Measurements from ENCODE around the gene SCAF11.
"Not testable (repeated sequence)": the region's sequence is repeated elsewhere in the genome, so short reads cannot be mapped to it uniquely, and the experiment has no call there.

The SCAF11 gene
- total RNA-seq, result 171 to 431 (median 294) reads per million in 9 experiments

GRCh38 chr12:45990468-45991283 lies at the start of gene SCAF11:
Gene SCAF11, minus strand, starts transcription at chr12:45990574. Its CDS starts 26,407 bp downstream, at chr12:45964167.
- Mint-ChIP-seq H3K27ac (peak within 1 kb of the TSS; percentile 98 to 99), H3K36me3 (ENCODE audit: insufficient read depth) (peaks cover 44% of the 10 kb centered on the region), H3K27me3 (no peaks in the 10 kb centered on the region), H3K4me1 (ENCODE audit: low read depth in 2 of 2) (peaks cover 36 to 44% of the 10 kb centered on the region in 2 donors), H3K4me3 (peak within 1 kb of the TSS; percentile 86 to 96), H3K9me3 (no peaks in the 10 kb centered on the region)
- ATAC-seq (replicated peaks) (peak; percentile 73), DNase-seq (peak; percentile 100)

GRCh38 chr12:46037066-46037465 lies 46.7 kb upstream of the SCAF11 start:
- not testable (repeated sequence) for DNase-seq; H3K36me3 Mint-ChIP-seq (ENCODE audit: insufficient read depth); H3K4me1 Mint-ChIP-seq (ENCODE audit: low read depth in 2 of 2); H3K4me3 Mint-ChIP-seq; ATAC-seq (replicated peaks); H3K27ac Mint-ChIP-seq; H3K9me3 Mint-ChIP-seq
- H3K27me3 Mint-ChIP-seq, result peaks cover 24 to 35% of the 10 kb centered on the region in 2 donors

- Mint-ChIP-seq H3K9me3 (peaks cover 6 to 41% of the 10 kb centered on the region in 2 donors), H3K27me3 (peaks cover 13 to 35% of the 10 kb centered on the region in 2 donors), H3K4me1 (ENCODE audit: low read depth in 2 of 2) (no peaks in the 10 kb centered on the region), H3K27ac (no peak overlapping the region), H3K36me3 (ENCODE audit: insufficient read depth) (no peaks in the 10 kb centered on the region), H3K4me3 (no peak overlapping the region)
- ATAC-seq (replicated peaks) (no peak), DNase-seq (no peak)
Observed at GRCh38 chr12:46027172-46027571, 36.8 kb upstream of the SCAF11 start.

- Mint-ChIP-seq H3K4me1 (ENCODE audit: low read depth in 2 of 2) (no peaks in the 10 kb centered on the region), H3K27me3 (peaks cover 40 to 66% of the 10 kb centered on the region in 2 donors), H3K4me3 (no peak overlapping the region), H3K9me3 (peaks cover 10 to 51% of the 10 kb centered on the region in 2 donors), H3K27ac (no peak overlapping the region), H3K36me3 (ENCODE audit: insufficient read depth) (no peaks in the 10 kb centered on the region)
- DNase-seq (no peak), ATAC-seq (replicated peaks) (no peak)
Observed at GRCh38 chr12:46024099-46024498, 33.7 kb upstream of the SCAF11 start.

- no peak for ATAC-seq (replicated peaks)
- no peak overlapping the region for H3K4me3 Mint-ChIP-seq
- DNase-seq, result no peak
- H3K27me3 Mint-ChIP-seq, result peaks cover 43 to 68% of the 10 kb centered on the region in 2 donors
- no peaks in the 10 kb centered on the region for H3K4me1 Mint-ChIP-seq (ENCODE audit: low read depth in 2 of 2)
- H3K9me3 Mint-ChIP-seq, result peaks cover 4 to 34% of the 10 kb centered on the region in 2 donors
- no peaks in the 10 kb centered on the region for H3K36me3 Mint-ChIP-seq (ENCODE audit: insufficient read depth)
- no peak overlapping the region for H3K27ac Mint-ChIP-seq
Observed at GRCh38 chr12:46020768-46021167, 30.4 kb upstream of the SCAF11 start.

GRCh38 chr12:46018712-46019111 lies 28.3 kb upstream of the SCAF11 start:
- H3K4me3 Mint-ChIP-seq; H3K27ac Mint-ChIP-seq; H3K4me1 Mint-ChIP-seq (ENCODE audit: low read depth in 2 of 2); H3K36me3 Mint-ChIP-seq (ENCODE audit: insufficient read depth); ATAC-seq (replicated peaks); DNase-seq: not testable (repeated sequence)
- Mint-ChIP-seq H3K27me3 (peaks cover 43 to 48% of the 10 kb centered on the region in 2 donors), H3K9me3 (peaks cover 4 to 22% of the 10 kb centered on the region in 2 donors)

GRCh38 chr12:46017866-46018375 lies 27.5 kb upstream of the SCAF11 start:
- H3K4me3 Mint-ChIP-seq; H3K27ac Mint-ChIP-seq; DNase-seq; ATAC-seq (replicated peaks); H3K4me1 Mint-ChIP-seq (ENCODE audit: low read depth in 2 of 2); H3K36me3 Mint-ChIP-seq (ENCODE audit: insufficient read depth): not testable (repeated sequence)
- peaks cover 42 to 43% of the 10 kb centered on the region in 2 donors for H3K27me3 Mint-ChIP-seq
- peaks cover 4 to 17% of the 10 kb centered on the region in 2 donors for H3K9me3 Mint-ChIP-seq

- no peaks in the 10 kb centered on the region for H3K27me3 Mint-ChIP-seq
- ATAC-seq (replicated peaks) (no peak), DNase-seq (no peak)
- H3K36me3 Mint-ChIP-seq (ENCODE audit: insufficient read depth), result peaks cover 3% of the 10 kb centered on the region
- H3K27ac Mint-ChIP-seq, result peak overlapping the region in 1 of 2 donors; percentile 77
- no peaks in the 10 kb centered on the region for H3K9me3 Mint-ChIP-seq
- no peaks in the 10 kb centered on the region for H3K4me1 Mint-ChIP-seq (ENCODE audit: low read depth in 2 of 2)
- H3K4me3 Mint-ChIP-seq, result no peak overlapping the region
Observed at GRCh38 chr12:46005823-46006222, 15.4 kb upstream of the SCAF11 start.

GRCh38 chr12:46005151-46005797 lies 14.9 kb upstream of the SCAF11 start:
- peak overlapping the region in 1 of 2 donors; percentile 15 for H3K27ac Mint-ChIP-seq
- H3K36me3 Mint-ChIP-seq (ENCODE audit: insufficient read depth), result peaks cover 3% of the 10 kb centered on the region
- H3K27me3 Mint-ChIP-seq, result no peaks in the 10 kb centered on the region
- no peak overlapping the region for H3K4me3 Mint-ChIP-seq
- no peak for DNase-seq
- no peaks in the 10 kb centered on the region for H3K9me3 Mint-ChIP-seq
- ATAC-seq (replicated peaks), result no peak
- H3K4me1 Mint-ChIP-seq (ENCODE audit: low read depth in 2 of 2), result no peaks in the 10 kb centered on the region

- H3K27ac Mint-ChIP-seq, result peak overlapping the region in 1 of 2 donors; percentile 15
- peaks cover 3% of the 10 kb centered on the region for H3K36me3 Mint-ChIP-seq (ENCODE audit: insufficient read depth)
- no peaks in the 10 kb centered on the region for H3K4me1 Mint-ChIP-seq (ENCODE audit: low read depth in 2 of 2)
- H3K9me3 Mint-ChIP-seq, result no peaks in the 10 kb centered on the region
- H3K27me3 Mint-ChIP-seq, result no peaks in the 10 kb centered on the region
- no peak overlapping the region for H3K4me3 Mint-ChIP-seq
- DNase-seq, result no peak
- ATAC-seq (replicated peaks), result no peak
Observed at GRCh38 chr12:46004715-46005114, 14.3 kb upstream of the SCAF11 start.

- not testable (repeated sequence) for H3K27me3 Mint-ChIP-seq; H3K4me1 Mint-ChIP-seq (ENCODE audit: low read depth in 2 of 2); H3K9me3 Mint-ChIP-seq; DNase-seq; H3K4me3 Mint-ChIP-seq; H3K36me3 Mint-ChIP-seq (ENCODE audit: insufficient read depth); ATAC-seq (replicated peaks); H3K27ac Mint-ChIP-seq
Observed at GRCh38 chr12:46000076-46000475, 9.7 kb upstream of the SCAF11 start.

- no peak overlapping the region for H3K27ac Mint-ChIP-seq
- H3K4me3 Mint-ChIP-seq, result no peak overlapping the region
- H3K27me3 Mint-ChIP-seq, result no peaks in the 10 kb centered on the region
- no peaks in the 10 kb centered on the region for H3K9me3 Mint-ChIP-seq
- DNase-seq (no peak), ATAC-seq (replicated peaks) (no peak)
- peaks cover 24% of the 10 kb centered on the region for H3K36me3 Mint-ChIP-seq (ENCODE audit: insufficient read depth)
- peaks cover 12 to 17% of the 10 kb centered on the region in 2 donors for H3K4me1 Mint-ChIP-seq (ENCODE audit: low read depth in 2 of 2)
Observed at GRCh38 chr12:45994736-45995135, 4.4 kb upstream of the SCAF11 start.

GRCh38 chr12:45991284-45992249 lies 1.2 kb upstream of the SCAF11 start:
- Mint-ChIP-seq H3K27me3 (no peaks in the 10 kb centered on the region), H3K36me3 (ENCODE audit: insufficient read depth) (peaks cover 43% of the 10 kb centered on the region), H3K27ac (peak overlapping the region; percentile 98 to 99), H3K4me3 (peak overlapping the region; percentile 86 to 96), H3K4me1 (ENCODE audit: low read depth in 2 of 2) (peaks cover 28 to 35% of the 10 kb centered on the region in 2 donors), H3K9me3 (no peaks in the 10 kb centered on the region)
- DNase-seq (peak; percentile 66 to 72 (median 67)), ATAC-seq (replicated peaks) (peak; percentile 37)
